GM10847 (cell line): ENCODE results near the gene CEP97.

Experiments
- POLR2A ChIP-seq: IDR thresholded peaks from 2 replicates; pipeline ENCODE4 v1.6.1; 2011; ENCODE audit not compliant: insufficient read length; ENCODE audit errors: extremely low read depth

Gene CEP97

DNA sequence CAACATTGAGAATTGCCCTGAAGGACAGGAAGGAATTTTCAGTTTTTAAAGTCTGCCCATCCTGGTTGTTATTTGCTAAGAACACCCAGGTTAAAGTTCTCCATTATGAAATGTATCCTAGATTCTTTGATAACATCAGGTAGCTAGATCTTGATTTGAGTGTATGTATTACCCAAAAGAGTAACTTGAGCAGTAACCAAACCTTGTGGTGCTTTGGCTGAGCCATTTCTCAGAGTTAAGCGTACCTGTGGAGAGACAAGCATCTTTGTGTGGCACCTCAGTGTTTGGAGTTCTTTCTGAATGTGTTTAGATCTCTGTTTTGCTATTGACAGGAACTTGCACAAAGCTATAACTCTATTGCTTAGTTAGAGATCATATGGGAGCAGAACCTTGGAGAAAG is 20.4 kb downstream of the CEP97 start:
- TF ChIP-seq POLR2A, result no peak

DNA sequence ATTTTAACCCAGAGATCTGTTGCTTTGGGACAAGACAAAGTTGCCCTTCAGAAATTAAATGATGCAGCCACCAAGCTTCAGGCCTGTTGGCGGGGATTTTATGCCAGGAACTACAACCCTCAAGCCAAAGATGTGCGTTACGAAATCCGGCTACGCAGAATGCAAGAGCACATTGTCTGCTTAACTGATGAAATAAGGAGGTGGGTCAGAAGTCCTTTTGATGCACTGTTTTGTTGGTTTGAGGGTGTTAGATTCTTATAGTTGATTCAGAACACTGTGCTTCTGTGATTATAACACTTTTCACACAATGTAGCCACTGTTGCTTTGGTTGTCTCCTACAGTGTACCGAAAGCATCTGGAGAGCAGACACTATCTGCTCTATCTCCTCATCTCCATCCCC is 33.8 kb downstream of the CEP97 start:
- TF ChIP-seq POLR2A, result no peak

DNA sequence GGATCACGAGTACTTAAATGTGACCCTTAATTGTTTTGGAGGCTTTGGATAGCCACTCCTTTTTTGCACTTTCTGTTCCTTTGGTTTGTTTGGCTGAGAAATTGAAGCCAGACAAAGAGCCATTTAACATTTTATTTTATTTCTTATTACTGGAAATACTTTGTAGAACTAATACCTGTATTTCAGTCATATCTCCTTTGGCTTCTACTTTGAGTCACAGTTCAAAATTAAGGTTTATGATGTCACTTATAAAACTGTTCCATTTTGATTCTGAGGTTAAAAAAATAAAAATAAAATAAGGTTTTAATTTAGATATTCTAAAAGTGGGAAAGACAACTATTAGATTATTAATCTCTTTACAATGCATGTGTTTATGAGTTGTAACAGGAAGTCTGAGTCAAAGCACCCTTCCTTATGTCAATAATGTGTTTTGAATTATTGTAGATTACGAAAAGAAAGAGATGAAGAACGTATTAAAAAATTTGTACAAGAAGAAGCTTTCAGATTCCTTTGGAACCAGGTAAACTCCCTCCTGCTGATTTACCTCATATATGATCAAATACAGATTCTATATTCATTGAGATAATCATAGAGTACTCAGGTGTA is 37.7 kb downstream of the CEP97 start:
- no peak for TF ChIP-seq POLR2A

DNA sequence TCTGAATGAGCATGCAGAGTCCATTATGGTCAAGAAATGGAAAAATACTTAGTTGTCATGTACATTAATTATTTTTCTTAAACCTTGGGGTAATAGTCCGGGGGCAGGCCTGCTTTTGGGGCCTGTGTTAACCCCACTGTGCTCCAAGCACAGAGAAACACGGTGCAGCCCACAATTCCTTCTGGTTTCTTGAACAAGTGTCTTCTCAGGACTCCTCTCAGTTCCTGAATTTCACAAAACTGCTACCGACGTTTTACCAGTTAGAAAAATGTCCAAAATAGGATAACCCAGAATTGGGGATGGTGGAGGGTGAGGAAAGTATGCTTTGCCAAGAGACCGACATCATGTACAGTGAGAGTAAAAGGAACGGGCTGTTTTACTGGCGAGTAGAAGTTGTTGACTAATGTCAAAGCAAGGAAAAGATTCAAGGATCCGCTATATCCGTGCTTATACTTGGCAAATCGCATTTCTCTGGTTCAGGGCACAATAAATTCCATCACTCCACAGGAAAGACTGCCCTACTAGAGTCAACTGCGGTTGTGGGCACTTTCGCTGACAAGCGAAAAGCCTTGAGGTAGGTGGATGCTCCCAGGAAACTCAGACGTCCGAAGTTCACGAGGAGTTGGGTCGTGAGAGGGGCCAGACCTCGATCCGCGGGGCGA is 54.1 kb downstream of the CEP97 start:
- TF ChIP-seq POLR2A, result no peak

DNA sequence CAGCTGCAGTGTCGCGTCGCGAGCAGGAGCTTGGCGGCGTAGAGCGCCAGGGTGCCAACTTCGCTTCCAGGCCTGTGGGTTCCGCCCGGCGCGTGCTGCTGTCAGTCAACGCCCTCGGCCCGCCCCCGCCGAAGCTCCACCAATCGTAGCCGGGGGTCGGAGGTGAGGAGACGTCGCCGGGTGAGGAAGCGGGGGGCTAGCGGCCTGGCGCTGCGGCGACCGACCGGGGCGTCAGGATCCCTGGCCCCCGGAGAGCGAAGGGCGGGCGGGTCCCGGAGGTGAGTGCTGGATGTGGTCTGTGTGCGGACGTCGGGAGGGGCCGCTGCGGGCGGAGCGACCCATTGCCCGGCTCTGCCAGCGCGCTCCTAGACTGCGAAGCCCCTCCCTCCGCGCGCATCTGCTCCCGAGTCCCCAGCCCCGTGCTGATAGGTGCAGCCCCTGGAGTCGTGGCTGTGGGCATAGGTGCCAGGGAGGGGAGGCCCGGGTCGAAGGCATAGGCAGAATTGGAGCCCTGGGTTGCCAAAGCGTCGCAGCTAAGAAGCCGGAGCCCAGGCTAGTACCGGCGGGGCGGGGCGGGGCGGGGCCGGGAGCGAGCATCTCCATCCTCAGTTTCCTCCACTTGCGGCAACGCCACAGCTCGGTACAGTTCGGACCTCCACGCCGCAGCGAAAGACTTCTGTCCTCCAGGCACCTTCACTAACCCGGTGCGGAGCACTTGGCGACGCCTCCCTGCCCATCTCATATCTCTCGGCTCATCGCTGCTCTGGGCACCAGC is 54.8 kb downstream of the CEP97 start, which contains the start of gene NXPE3:
Gene NXPE3 (plus strand): TSS at position 165 of the 775 bp plus-strand sequence. CDS start 6,386 bp downstream, outside the sequence.
- TF ChIP-seq POLR2A, result peak; percentile 47

DNA sequence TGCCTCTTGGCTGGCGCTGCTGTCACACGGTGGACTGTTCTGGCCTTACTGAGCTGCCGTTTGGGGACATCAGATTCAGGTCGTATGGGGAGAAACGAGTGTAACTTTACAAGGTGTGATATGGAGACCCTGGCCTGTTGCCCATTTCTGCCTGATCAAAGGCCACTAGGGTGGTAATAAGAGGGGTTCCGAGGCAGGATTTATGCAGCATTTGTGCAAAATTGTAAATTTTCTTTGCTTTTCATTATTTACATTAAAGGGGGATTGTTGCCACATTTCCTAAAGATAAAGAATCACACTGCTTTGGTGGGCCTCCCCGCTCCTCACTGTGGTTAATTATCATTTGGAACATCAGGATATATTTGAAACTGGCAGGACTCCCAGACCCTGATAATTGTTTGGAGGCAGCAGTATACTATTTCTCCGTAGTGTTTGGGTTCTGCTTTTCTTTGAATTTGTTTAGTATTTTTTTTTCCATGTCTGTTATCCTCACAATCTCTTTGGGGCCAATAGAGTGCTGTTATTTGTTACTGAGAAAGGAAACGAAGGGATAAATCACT is 55.5 kb downstream of the CEP97 start:
- TF ChIP-seq POLR2A, result no peak

DNA sequence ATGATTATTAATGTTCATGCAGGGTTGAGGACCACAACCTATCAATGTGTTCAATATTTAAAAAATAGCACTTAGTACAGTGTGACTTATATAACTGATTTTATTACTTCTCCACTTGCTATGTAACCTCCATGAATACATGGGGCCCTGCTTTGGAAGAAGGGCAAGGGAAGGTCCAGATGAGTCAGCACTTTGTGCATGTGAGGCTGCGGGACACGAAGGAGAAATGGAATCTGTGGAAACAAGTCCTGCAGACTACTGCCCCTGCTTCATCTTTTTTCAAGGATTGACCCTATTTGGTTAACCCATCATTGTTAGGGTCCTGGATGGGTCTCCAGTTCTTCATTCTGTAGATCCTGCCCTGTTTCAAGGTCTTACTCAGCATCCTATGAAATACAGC is 56.2 kb downstream of the CEP97 start:
- no peak for TF ChIP-seq POLR2A

DNA sequence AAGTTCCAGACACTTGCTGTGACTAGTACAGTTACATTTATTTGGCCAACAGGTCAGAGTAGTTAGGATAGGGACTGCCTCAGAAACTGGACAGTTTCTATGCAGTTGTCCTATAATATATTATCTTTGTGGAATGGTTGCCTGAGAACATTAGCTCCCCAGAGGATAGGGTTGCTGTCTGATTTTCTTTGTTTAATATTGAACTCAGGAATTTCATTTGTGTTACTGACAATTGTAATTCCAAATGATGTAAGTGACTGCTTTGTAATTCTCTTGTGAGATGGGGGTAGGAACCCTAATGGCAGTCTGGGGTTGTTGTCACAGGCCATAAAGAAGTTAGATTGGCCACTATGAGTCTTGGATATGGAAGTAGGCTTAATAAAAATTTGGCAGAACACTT is 56.8 kb downstream of the CEP97 start:
- TF ChIP-seq POLR2A, result no peak

DNA sequence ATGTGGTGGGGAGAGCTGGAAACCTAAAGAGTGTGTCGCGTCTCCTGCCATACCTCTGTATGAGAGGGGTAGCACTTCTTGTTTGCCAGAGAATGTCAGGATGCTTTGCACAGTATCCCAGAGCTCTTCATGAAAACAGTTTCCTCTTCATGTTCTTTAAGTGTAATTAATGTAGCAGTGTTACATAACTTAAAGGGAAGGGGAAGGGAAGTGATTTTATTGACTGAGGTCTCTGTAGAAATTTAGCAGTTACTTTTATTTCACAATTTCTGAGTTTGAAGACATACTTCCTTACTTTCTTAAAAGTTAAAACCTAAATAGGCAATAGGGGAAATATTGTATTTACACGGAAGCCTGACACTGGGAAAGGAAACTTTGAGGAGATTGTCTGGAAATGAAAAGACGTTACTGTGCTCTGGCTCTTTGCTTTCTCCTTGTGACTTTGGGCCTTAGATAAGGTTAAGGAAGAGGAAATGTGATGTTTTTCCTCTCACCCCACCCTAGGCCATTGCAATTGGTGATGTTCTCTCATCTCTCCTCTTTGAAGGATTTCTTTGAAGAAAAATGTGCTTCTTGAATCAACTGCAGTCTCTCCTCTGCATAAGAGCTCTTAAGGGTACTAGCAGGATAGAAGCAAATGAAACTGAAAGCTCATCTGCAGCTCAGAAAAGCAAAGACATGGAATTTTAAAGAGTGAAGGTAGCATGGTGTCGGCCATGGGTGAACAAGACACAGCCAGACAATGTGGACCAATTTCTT is 60.6 kb downstream of the CEP97 start:
- TF ChIP-seq POLR2A, result no peak

DNA sequence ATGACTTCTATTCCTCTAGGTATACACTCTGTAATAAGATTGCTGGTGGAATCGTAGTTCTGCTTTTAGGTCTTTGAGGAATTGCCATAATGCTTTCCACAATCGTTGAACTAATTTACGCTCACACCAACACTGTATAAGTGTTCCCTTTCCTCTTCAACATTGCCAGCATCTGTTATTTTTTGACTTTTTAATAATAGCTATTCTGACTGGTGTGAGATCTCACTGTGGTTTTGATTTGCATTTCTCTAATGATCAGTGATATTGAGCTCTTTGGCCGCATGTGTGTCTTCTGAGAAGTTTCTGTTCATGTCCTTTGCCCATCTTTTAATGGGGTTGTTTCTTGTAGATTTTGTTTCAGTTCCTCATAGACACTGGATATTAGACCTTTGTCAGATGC is 67.4 kb downstream of the CEP97 start:
- TF ChIP-seq POLR2A, result no peak

DNA sequence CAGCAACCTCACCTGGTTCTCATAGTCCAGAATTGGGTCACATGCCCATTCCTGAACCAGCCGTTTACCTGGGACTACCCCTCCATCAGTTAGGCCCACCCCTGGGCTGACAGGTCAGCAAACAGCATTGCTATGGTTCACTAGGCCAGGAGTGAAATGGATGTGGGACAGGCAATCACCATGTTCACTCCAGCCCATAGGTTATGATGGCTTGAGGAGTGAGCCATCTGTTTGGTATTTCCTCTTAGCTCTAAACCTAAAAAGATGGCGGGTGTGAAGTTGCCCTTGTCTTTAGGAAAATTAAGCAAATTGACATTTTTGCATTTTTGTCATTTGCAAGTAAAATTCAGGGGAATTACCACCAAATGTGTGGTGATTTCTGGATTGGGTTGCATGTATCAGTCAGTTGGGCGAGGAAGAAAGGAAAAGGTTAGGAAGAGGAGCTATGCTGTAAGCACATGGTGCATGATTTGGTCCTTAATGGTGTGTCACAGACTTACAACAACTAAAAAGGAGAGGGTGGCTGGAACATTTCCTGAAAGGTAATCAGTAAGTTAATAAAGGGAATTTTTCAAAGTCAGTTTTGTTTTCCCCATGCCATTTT is 71.8 kb downstream of the CEP97 start:
- TF ChIP-seq POLR2A, result no peak

DNA sequence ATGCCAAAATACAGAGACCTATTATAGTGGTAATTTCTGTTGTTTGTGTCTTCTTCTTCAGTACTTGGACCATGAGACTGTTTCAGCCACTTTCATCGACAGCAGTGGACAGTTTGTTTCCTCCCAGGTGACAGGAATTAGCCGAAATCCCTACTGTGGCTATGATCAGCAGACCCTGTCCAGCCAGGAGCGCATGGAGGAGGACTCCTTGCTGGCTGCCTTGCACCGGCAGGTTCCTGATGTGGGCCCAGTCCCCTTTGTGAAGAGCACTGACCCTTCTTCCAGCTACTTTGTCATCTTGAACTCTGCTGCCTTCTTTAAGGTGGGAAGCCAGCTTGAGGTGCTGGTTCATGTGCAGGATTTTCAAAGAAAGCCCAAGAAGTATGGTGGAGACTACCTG is 76.8 kb downstream of the CEP97 start:
- no peak for TF ChIP-seq POLR2A

DNA sequence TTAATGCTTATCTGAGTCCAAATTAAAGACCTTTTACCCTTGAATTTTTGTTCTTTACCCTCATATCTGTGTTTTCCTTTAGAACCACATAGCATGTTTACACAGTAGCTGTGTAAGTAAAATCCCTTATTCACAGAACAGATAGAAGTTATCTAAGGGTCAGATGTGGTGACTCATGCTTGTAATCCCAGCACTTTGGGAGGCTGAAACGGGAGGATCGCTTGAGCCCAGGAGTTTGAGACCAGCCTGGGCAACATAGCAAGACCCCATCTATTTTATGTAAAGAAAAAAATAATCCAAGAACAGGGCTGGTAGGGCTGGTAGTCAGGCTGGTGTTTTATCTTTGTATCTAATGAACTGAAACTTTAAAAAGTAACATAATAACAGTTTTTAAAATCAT is 77.8 kb downstream of the CEP97 start:
- TF ChIP-seq POLR2A, result no peak

DNA sequence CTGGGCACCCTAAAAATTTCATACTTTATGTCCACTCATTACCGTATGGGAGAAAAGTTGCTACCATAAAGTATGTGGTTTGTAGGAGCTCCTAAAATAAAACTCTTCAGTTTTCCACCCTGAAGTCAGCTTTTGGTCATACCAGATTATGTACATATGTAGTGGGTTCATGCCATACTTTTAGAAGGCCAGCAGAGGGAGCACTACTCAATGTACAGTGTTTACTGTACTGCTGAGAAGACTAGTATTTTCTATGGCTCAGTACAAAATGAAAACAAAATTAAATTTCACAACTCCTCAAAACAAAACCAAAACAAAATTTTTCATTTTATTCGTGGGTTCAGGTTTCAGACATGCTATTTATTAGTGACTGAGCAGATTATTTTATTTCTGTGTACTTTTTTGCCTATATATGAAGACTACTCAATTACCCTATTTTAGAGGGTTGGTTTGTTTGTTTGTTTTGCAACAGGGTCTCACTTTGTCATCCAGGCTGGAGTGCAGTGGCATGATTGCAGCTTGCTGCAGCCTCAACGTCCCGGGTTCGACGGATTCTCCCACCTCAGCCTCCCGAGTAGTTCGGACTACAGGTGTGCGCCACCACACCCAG is 78.9 kb downstream of the CEP97 start:
- TF ChIP-seq POLR2A, result no peak

DNA sequence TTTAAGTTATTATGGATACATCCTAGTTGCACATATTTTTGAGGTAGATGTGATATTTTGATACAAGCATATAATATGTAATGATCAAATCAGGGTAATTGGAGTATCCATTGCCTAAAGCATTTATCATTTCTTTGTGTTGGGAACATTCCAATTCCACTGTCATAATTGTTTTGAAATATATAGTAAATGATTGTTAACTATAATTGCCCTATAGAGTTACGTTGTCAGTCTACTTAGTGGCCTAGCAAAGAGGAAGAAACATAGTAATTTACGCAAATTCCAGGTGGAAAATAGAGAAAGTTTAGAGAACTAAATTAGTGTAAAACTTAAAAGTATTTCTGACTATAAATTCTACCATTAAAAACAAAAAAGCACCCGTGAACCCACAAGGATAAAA is 79.5 kb downstream of the CEP97 start:
- no peak for TF ChIP-seq POLR2A

DNA sequence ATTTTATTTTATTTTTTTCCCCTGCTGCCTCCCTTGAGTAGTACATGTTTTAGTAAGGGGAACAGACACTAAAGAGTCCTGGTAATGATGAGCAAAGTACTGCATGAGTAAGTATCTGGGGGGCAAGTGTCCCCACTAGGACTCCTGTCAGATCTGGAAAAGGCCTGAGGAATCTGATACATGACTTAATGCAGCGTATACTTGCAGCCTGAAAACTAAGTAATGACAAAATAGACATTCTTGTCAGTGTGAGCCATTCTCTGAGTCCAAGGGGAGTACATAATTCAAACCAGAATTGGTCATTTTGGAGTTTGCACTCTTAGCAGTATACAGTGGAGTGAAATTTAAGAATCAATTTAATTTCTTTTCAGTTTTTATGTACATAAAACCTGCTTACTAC is 82.1 kb downstream of the CEP97 start:
- TF ChIP-seq POLR2A, result no peak
